Smooth muscle cell (in vitro differentiated cells): ENCODE results near the gene GAS1. TPM values are rescaled to one million over a fixed set of nuclear protein-coding genes. Genes with fewer than 3 reads are reported as not detected.

Source experiments
- DNase-seq: peaks from one replicate; lab custom pipeline; 2025; ENCODE audit not compliant: unreplicated experiment; lab: John Stamatoyannopoulos, UW
- H2AFZ ChIP-seq: fragments of 200-600 bp; sonication (generic); 2 replicates; pipeline ENCODE4 v1.6.0; 2016; ENCODE audit warnings: antibody characterized with exemption, low read depth, mild to moderate bottlenecking
- H3F3A ChIP-seq: fragments of 200-600 bp; sonication (generic); 2 replicates; pipeline ENCODE4 v1.6.0; 2017; ENCODE audit warnings: antibody characterized with exemption, low read depth
- H3K27ac ChIP-seq: fragments of 200-600 bp; sonication (generic); 2 replicates; pipeline ENCODE4 v1.5.1; 2016; ENCODE audit warnings: low read depth, mild to moderate bottlenecking
- H3K27me3 ChIP-seq: fragments of 200-600 bp; sonication (generic); 2 replicates; pipeline ENCODE4 v1.6.1; 2016; ENCODE audit warnings: low read depth, mild to moderate bottlenecking
- H3K36me3 ChIP-seq: fragments of 200-600 bp; sonication (generic); 2 replicates; pipeline ENCODE4 v1.5.1; 2016; ENCODE audit warnings: low read depth
- H3K4me1 ChIP-seq: fragments of 200-600 bp; sonication (generic); 2 replicates; pipeline ENCODE4 v1.5.1; 2016; ENCODE audit warnings: low read depth
- H3K4me2 ChIP-seq: fragments of 200-600 bp; sonication (generic); 2 replicates; pipeline ENCODE4 v1.6.0; 2016; ENCODE audit warnings: mild to moderate bottlenecking
- H3K4me3 ChIP-seq: fragments of 200-600 bp; sonication (generic); 2 replicates; pipeline ENCODE4 v1.5.1; 2016; ENCODE audit warnings: mild to moderate bottlenecking
- H3K79me2 ChIP-seq: fragments of 200-600 bp; sonication (generic); 2 replicates; pipeline ENCODE4 v1.6.0; 2016; ENCODE audit warnings: low read depth, mild to moderate bottlenecking
- H3K9ac ChIP-seq: fragments of 200-600 bp; sonication (generic); 2 replicates; pipeline ENCODE4 v1.6.0; 2016; ENCODE audit warnings: low read depth
- H3K9me3 ChIP-seq: fragments of 200-600 bp; sonication (generic); replicated peaks from 2 replicates; pipeline ENCODE4 v1.5.1; 2016; ENCODE audit warnings: low read depth
- H4K20me1 ChIP-seq: fragments of 200-600 bp; sonication (generic); 2 replicates; pipeline ENCODE4 v1.6.0; 2016; ENCODE audit warnings: low read depth
- WGBS: methylation state at CpG from one replicate; pipeline ENCODE4 v1.1.7; 2016; ENCODE audit warnings: low lambda C conversion rate; 5-methylcytosine and 5-hydroxymethylcytosine counted together
- polyA plus RNA-seq: library from polyadenylated mRNA; unstranded; fragments of >200 nt; fragmentation: Nextera tagmentation; extraction: Ambion mirVana; gene quantifications from 2 replicates; pipeline ENCODE4 v1.2.1, GENCODE V29; 2016
- total RNA-seq: library from RNA; depleted of rRNA; stranded (reverse); fragments of >200 nt; gene quantifications from 2 replicates; pipeline ENCODE4 v1.2.3, GENCODE V29; 2014
- TF ChIP-seq, protein P1 (sequence below): fragments of 200-600 bp; sonication (generic); IDR thresholded peaks from 2 replicates; pipeline ENCODE4 v1.5.1; 2017; ENCODE audit warnings: borderline replicate concordance, mild to moderate bottlenecking, antibody characterized with exemption; ENCODE audit not compliant: insufficient read depth, poor library complexity, severe bottlenecking

GAS1 gene
- total and polyA plus RNA-seq, 2 experiments from 2014 or later: 74.8 to 134 TPM

DNA sequence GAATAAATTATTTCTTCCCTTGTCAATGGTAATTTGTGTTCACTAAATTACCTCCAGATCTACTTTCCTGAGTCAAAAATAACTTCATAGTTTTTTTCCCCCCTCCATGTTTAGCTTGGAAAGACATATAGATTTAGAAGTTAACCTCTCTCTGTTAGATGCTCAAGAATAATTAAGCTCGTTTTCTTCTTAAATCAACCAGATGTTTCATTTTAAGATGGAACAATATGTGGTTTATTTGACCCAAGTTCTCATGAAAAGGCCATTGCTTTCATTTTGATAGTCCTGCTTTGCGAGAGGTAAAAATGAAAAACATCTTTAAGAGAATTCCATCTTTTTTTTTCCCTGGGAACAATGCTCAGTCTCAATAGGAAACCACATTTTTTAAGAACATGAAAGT is 27.7 kb upstream of the GAS1 start:
- Histone ChIP-seq H3K9me3 (no peaks in the 10 kb centered on the region), H2AFZ (peak overlapping the region; percentile 46), H3K4me1 (peaks cover 39% of the 10 kb centered on the region), H3K36me3 (no peaks in the 10 kb centered on the region), H4K20me1 (no peaks in the 10 kb centered on the region), H3K27ac (peak overlapping the region; percentile 69), H3F3A (peaks cover 12% of the 10 kb centered on the region), H3K79me2 (no peaks in the 10 kb centered on the region), H3K9ac (no peak overlapping the region), H3K27me3 (no peaks in the 10 kb centered on the region), H3K4me3 (no peak overlapping the region), H3K4me2 (peak overlapping the region; percentile 59)
- no peak for DNase-seq
- TF ChIP-seq, protein P1, sequence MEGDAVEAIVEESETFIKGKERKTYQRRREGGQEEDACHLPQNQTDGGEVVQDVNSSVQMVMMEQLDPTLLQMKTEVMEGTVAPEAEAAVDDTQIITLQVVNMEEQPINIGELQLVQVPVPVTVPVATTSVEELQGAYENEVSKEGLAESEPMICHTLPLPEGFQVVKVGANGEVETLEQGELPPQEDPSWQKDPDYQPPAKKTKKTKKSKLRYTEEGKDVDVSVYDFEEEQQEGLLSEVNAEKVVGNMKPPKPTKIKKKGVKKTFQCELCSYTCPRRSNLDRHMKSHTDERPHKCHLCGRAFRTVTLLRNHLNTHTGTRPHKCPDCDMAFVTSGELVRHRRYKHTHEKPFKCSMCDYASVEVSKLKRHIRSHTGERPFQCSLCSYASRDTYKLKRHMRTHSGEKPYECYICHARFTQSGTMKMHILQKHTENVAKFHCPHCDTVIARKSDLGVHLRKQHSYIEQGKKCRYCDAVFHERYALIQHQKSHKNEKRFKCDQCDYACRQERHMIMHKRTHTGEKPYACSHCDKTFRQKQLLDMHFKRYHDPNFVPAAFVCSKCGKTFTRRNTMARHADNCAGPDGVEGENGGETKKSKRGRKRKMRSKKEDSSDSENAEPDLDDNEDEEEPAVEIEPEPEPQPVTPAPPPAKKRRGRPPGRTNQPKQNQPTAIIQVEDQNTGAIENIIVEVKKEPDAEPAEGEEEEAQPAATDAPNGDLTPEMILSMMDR: no peak
- WGBS: 81% methylated on average over 2 of the region's 2 CpGs

- Histone ChIP-seq H3K9ac (no peak overlapping the region), H3K4me2 (no peak overlapping the region), H3K27ac (no peak overlapping the region), H3K79me2 (no peaks in the 10 kb centered on the region), H3K36me3 (no peaks in the 10 kb centered on the region), H4K20me1 (no peaks in the 10 kb centered on the region), H3K27me3 (no peaks in the 10 kb centered on the region), H3K4me1 (peaks cover 39% of the 10 kb centered on the region), H3K9me3 (no peaks in the 10 kb centered on the region), H3F3A (peaks cover 12% of the 10 kb centered on the region), H3K4me3 (no peak overlapping the region), H2AFZ (no peak overlapping the region)
- WGBS: 85% methylated on average over 2 of the region's 2 CpGs
- DNase-seq: no peak
- TF ChIP-seq, protein P1: no peak
These were observed 27.1 kb upstream of the GAS1 start for GRCh38 chr9:86974421-86974820.

DNA sequence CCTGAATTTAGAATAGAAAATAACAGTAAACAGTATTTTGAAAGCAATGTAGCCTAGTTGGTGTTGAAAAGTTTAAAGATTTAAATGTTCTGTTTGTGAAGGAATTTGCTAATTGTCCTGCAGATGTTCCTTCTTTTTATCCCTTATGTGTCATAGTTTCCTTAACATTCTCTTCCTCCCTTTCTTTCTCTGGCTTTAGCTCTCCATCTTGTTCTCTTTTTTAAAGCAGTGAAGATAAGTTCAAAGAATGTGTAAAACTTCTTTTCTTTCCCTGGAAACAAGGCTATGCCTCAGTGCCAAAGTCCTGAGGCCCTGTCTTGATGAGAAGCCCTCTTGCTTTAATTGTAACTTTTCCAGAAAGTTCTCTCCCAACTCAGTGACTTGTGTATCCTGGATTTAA is 24.4 kb upstream of the GAS1 start:
- no peak overlapping the region for H3K4me2 ChIP-seq
- no peaks in the 10 kb centered on the region for H4K20me1 ChIP-seq

More for the DNA sequence above, 24.4 kb upstream of the GAS1 start:
- Histone ChIP-seq H3K9me3 (no peaks in the 10 kb centered on the region), H3K9ac (no peak overlapping the region), H3K4me1 (peaks cover 21% of the 10 kb centered on the region), H3K79me2 (no peaks in the 10 kb centered on the region), H3K4me3 (no peak overlapping the region), H3K27me3 (no peaks in the 10 kb centered on the region), H3F3A (peaks cover 5% of the 10 kb centered on the region), H3K27ac (no peak overlapping the region), H2AFZ (no peak overlapping the region), H3K36me3 (no peaks in the 10 kb centered on the region)
- no peak for DNase-seq
- TF ChIP-seq, protein P1: no peak
